ENCODE measurements around the gene PPP6R2.
"Not testable (repeated sequence)": the region's sequence is repeated elsewhere in the genome, so short reads cannot be mapped to it uniquely, and the experiment has no call there.

Gene PPP6R2

GRCh38 chr22:50406416-50407170 lies 63.5 kb downstream of the PPP6R2 start:
- no peak for DNase-seq

- no peak for DNase-seq
These were observed 65.2 kb downstream of the PPP6R2 start for GRCh38 chr22:50408311-50408710.

- DNase-seq: not testable (repeated sequence)
These were observed 65.8 kb downstream of the PPP6R2 start for GRCh38 chr22:50408954-50409353.

GRCh38 chr22:50414476-50415248 lies 71.5 kb downstream of the PPP6R2 start:
- no peak for DNase-seq

- DNase-seq: no peak
These were observed 72.3 kb downstream of the PPP6R2 start for GRCh38 chr22:50415426-50415825.

- DNase-seq: no peak
These were observed 73.9 kb downstream of the PPP6R2 start for GRCh38 chr22:50416996-50417395.

- no peak for DNase-seq
These were observed 74.5 kb downstream of the PPP6R2 start for GRCh38 chr22:50417411-50418210.

GRCh38 chr22:50418624-50419023 lies 75.5 kb downstream of the PPP6R2 start:
- DNase-seq: no peak

- no peak for DNase-seq
These were observed 76.0 kb downstream of the PPP6R2 start for GRCh38 chr22:50419116-50419515.

GRCh38 chr22:50420015-50420414 lies 76.9 kb downstream of the PPP6R2 start:
- no peak for DNase-seq

- no peak for DNase-seq
These were observed 77.5 kb downstream of the PPP6R2 start for GRCh38 chr22:50420581-50420980.

- no peak for DNase-seq
These were observed 78.9 kb downstream of the PPP6R2 start for GRCh38 chr22:50422046-50422445.

GRCh38 chr22:50422961-50423815 lies 80.1 kb downstream of the PPP6R2 start:
- DNase-seq: no peak

- no peak for DNase-seq
These were observed 80.8 kb downstream of the PPP6R2 start for GRCh38 chr22:50423956-50424355.

GRCh38 chr22:50425179-50425916 lies 82.2 kb downstream of the PPP6R2 start:
- no peak for DNase-seq

- DNase-seq: no peak
These were observed 89.2 kb downstream of the PPP6R2 start for GRCh38 chr22:50432131-50432876.

GRCh38 chr22:50432877-50433510 lies 89.9 kb downstream of the PPP6R2 start:
- not testable (repeated sequence) for DNase-seq

GRCh38 chr22:50434849-50435248 lies 91.7 kb downstream of the PPP6R2 start:
- DNase-seq: no peak

GRCh38 chr22:50435291-50436014 lies 92.3 kb downstream of the PPP6R2 start:
- DNase-seq: no peak

All from SIG-M5 (cell line).